Osteoblast (primary cell): ENCODE measurements around the gene TGFBR3L. TPM values are rescaled to one million over a fixed set of nuclear protein-coding genes. Genes with fewer than 3 reads are reported as not detected.
"Not testable (repeated sequence)": the region's sequence is repeated elsewhere in the genome, so short reads cannot be mapped to it uniquely, and the experiment has no call there.

Source experiments
- DNase-seq: peaks from one replicate; pipeline ENCODE4 v3.0.0; 2011; ENCODE audit warnings: low spot score, mixed read lengths; ENCODE audit not compliant: insufficient read length; ENCODE audit errors: missing footprints
- H2AFZ ChIP-seq: 2 replicates; pipeline ENCODE4 v1.6.0; 2011; ENCODE audit warnings: mild to moderate bottlenecking, low read length
- H3K27ac ChIP-seq: 2 replicates; pipeline ENCODE4 v1.5.1; 2011; ENCODE audit warnings: mild to moderate bottlenecking, low read depth, low read length, moderate library complexity
- H3K27me3 ChIP-seq: 2 replicates; pipeline ENCODE4 v1.6.0; 2012; ENCODE audit warnings: mild to moderate bottlenecking, control low read depth, inconsistent platforms, low read length, moderate library complexity; ENCODE audit not compliant: insufficient read depth
- H3K36me3 ChIP-seq: 2 replicates; pipeline ENCODE4 v1.5.1; 2011; ENCODE audit warnings: mild to moderate bottlenecking, low read length, control low read depth, moderate library complexity; ENCODE audit not compliant: insufficient read depth
- H3K4me1 ChIP-seq: 2 replicates; pipeline ENCODE4 v1.5.1; 2011; ENCODE audit warnings: mild to moderate bottlenecking, low read length, control low read depth, moderate library complexity; ENCODE audit not compliant: insufficient read depth
- H3K4me2 ChIP-seq: 2 replicates; pipeline ENCODE4 v1.6.0; 2011; ENCODE audit warnings: mild to moderate bottlenecking, low read length; ENCODE audit not compliant: insufficient read depth
- H3K4me3 ChIP-seq: fragments of 200-600 bp; sonication (generic); 3 replicates; pipeline ENCODE4 v1.5.1; 2012; ENCODE audit warnings: mild to moderate bottlenecking, low read length, inconsistent platforms; ENCODE audit not compliant: insufficient read depth
- H3K79me2 ChIP-seq: 2 replicates; pipeline ENCODE4 v1.6.0; 2012; ENCODE audit warnings: mild to moderate bottlenecking, low read length, control low read depth, inconsistent platforms; ENCODE audit not compliant: insufficient read depth
- H3K9me3 ChIP-seq: 2 replicates; pipeline ENCODE4 v1.5.1; 2011; ENCODE audit warnings: low read depth, low read length, control low read depth
- H4K20me1 ChIP-seq: 2 replicates; pipeline ENCODE4 v1.6.0; 2012; ENCODE audit warnings: mild to moderate bottlenecking, low read length, control low read depth; ENCODE audit not compliant: insufficient read depth
- total RNA-seq: library from RNA; depleted of rRNA; stranded (reverse); fragments of >200 nt; gene quantifications from 2 replicates; pipeline ENCODE4 v1.2.3, GENCODE V29; 2012
- TF ChIP-seq, protein P1 (sequence below): IDR thresholded peaks from 2 replicates; pipeline ENCODE4 v1.5.1; 2011; ENCODE audit warnings: mild to moderate bottlenecking, low read depth, low read length, moderate library complexity; ENCODE audit errors: extremely low read depth

TGFBR3L gene
- total RNA-seq, 1 donor, result under 0.01 TPM

DNA sequence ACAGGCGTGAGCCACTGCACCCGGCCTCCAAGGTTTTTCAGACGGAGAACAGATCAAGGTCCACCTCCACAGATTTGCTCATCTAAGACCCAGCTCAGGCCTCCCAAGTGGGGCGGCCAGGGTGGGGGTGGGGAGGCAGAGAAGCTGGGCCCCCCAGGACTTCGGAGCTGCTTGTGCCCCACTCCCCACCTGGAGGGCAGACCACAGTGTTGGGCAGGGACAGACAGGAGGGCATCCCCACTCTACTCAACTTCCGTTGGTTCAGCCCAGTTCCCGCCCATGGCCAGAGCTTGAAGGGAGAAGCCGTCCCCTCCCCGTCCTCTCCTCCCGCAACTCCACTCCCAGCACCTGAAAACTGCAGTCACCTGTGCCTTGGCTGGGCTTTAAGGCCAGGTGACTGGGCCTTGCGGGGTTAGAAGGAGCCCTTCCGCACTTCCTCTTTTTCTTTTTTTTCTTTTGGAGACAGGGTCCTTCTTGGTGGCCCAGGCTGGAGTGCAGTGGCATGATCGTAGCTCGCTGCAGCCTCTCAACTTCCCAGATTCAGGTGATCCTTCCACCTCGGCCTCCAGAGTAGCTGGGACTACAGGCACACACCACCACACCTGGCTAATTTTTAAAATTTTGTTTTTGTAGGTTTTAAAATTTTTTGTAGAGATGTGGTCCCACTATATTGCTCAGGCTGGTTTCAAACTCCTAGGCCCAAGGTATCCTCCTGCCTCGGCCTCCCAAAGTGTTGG lies 27.1 kb upstream of the TGFBR3L start:
- no peaks in the 10 kb centered on the region for H3K27me3 ChIP-seq
- no peaks in the 10 kb centered on the region for H4K20me1 ChIP-seq
- no peak overlapping the region for H3K27ac ChIP-seq
- peak overlapping the region; percentile 26 for H2AFZ ChIP-seq
- no peaks in the 10 kb centered on the region for H3K9me3 ChIP-seq
- TF ChIP-seq, protein P1, sequence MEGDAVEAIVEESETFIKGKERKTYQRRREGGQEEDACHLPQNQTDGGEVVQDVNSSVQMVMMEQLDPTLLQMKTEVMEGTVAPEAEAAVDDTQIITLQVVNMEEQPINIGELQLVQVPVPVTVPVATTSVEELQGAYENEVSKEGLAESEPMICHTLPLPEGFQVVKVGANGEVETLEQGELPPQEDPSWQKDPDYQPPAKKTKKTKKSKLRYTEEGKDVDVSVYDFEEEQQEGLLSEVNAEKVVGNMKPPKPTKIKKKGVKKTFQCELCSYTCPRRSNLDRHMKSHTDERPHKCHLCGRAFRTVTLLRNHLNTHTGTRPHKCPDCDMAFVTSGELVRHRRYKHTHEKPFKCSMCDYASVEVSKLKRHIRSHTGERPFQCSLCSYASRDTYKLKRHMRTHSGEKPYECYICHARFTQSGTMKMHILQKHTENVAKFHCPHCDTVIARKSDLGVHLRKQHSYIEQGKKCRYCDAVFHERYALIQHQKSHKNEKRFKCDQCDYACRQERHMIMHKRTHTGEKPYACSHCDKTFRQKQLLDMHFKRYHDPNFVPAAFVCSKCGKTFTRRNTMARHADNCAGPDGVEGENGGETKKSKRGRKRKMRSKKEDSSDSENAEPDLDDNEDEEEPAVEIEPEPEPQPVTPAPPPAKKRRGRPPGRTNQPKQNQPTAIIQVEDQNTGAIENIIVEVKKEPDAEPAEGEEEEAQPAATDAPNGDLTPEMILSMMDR, result no peak
- H3K79me2 ChIP-seq, result peaks cover 12% of the 10 kb centered on the region
- H3K4me1 ChIP-seq, result peaks cover 11% of the 10 kb centered on the region
- DNase-seq, result peak; percentile 17
- peak overlapping the region; percentile 92 for H3K4me2 ChIP-seq
- H3K36me3 ChIP-seq, result no peaks in the 10 kb centered on the region
- peak overlapping the region; percentile 86 for H3K4me3 ChIP-seq

DNA sequence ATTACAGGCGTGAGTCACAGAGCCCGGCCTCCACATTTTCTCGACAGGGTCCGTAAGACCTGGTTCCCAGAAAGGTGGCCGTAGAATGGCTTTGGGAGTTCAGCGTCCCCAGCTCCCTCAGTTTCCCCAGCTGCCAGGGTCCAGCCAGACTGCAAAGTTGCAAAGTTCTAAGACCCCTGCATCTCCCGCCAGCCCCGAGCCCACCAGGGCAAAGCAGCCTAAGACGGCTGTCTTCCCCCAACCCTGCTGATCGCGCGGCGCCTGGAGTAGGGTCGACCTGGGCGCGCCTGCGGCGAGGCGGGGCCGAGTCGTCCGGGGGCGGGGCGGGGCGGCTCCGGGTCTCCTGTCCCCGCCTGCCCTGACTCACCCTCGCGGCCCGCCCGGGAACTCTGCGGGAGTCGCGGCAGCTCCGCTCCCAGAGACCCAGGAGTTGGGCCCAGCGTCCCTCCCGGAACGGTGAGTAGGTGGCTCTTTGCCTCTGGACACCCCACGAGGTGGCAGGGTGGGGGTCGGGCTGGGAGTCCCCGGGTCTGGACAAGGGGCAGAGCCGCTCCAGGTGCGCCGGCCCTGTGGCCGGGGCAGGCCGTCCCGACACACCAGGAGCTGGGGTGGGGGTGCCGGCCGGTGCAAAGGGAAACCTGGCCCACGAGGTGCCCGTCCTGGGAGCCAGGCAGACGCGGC lies 26.3 kb upstream of the TGFBR3L start, which contains the start of gene LRRC8E:
Gene LRRC8E (plus strand): TSS at position 366 of the 681 bp plus-strand sequence. CDS start 7,094 bp downstream, outside the sequence.
- Histone ChIP-seq H3K27ac (peak within 1 kb of the TSS; percentile 58), H3K36me3 (no peaks in the 10 kb centered on the region), H3K4me1 (peaks cover 11% of the 10 kb centered on the region), H3K79me2 (peaks cover 12% of the 10 kb centered on the region), H3K27me3 (no peaks in the 10 kb centered on the region), H2AFZ (peak within 1 kb of the TSS; percentile 78), H4K20me1 (no peaks in the 10 kb centered on the region), H3K9me3 (no peaks in the 10 kb centered on the region), H3K4me2 (peak within 1 kb of the TSS; percentile 92), H3K4me3 (peak within 1 kb of the TSS; percentile 86)
- TF ChIP-seq, protein P1, result no peak
- peak; percentile 99 for DNase-seq

DNA sequence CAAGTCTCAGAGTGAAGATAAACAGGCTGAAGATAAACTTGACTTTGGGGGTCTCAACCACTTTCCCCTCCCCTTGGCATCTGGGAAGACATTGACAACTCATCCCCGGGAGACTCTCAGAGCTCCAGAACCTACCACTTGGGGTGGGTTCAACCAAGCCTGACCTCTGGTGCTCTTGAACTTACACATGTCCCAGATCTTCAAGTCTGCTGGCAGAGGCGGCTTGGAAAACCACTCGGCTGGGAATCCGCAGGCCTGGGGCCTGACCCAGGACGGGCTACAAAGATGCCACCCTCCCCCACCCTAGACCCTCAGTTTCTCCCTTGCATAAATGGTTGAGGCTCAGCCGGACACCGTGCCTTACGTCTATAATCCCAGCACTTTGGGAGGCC lies 25.8 kb upstream of the TGFBR3L start:
- peak overlapping the region; percentile 58 for H3K27ac ChIP-seq
- peaks cover 11% of the 10 kb centered on the region for H3K4me1 ChIP-seq
- no peaks in the 10 kb centered on the region for H3K9me3 ChIP-seq

DNA sequence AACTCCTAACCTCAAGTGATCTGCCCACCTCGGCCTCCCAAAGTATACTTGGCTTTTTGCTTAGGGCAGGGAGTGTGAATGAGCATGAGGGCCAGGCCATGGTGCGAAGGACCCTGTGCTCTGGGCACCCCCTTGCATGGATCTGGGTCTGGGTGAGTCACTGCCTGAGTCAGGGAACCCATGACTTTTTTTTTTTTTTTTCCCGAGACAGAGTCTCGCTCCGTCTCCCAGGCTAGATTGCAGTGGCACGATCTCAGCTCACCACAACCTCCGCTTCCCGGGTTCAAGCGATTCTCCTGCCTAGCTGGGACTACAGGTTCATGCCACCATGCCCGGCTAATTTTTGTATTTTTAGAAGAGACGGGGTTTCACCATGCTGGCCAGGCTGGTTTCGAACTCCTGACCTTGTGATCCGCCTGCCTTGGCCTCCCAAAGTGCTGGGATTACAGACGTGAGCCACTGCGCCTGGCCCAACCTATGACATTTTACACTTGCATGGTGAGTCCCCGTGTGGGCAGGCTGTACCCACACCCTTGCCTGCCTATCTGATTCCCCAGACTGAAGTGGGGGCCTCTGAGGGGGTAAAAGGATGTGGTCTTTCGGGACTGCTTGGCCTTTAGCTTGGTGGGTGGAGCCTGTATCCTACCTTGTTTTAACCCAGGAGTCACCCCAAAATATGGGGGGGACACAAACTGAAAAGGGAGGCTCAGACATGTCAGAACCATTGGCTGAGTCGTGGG lies 21.1 kb upstream of the TGFBR3L start:
- H3K4me3 ChIP-seq, H3K36me3 ChIP-seq, H3K9me3 ChIP-seq, H2AFZ ChIP-seq, H4K20me1 ChIP-seq, H3K4me2 ChIP-seq, H3K27me3 ChIP-seq: not testable (repeated sequence)
- DNase-seq, result peak; percentile 97
- peaks cover 26% of the 10 kb centered on the region for H3K79me2 ChIP-seq
- H3K4me1 ChIP-seq, result peaks cover 11% of the 10 kb centered on the region
- H3K27ac ChIP-seq, result peak overlapping the region; percentile 26

More for the DNA sequence above, 25.8 kb upstream of the TGFBR3L start:
- Histone ChIP-seq H3K4me3 (peak overlapping the region; percentile 86), H2AFZ (peak overlapping the region; percentile 78), H3K27me3 (no peaks in the 10 kb centered on the region), H3K36me3 (no peaks in the 10 kb centered on the region), H3K4me2 (peak overlapping the region; percentile 92), H3K79me2 (peaks cover 15% of the 10 kb centered on the region), H4K20me1 (no peaks in the 10 kb centered on the region)
- peak; percentile 72 for DNase-seq
- TF ChIP-seq, protein P1, result no peak
